ENCODE results near the gene LIPH.
"Not testable (repeated sequence)": the region's sequence is repeated elsewhere in the genome, so short reads cannot be mapped to it uniquely, and the experiment has no call there.

LIPH gene

DNA sequence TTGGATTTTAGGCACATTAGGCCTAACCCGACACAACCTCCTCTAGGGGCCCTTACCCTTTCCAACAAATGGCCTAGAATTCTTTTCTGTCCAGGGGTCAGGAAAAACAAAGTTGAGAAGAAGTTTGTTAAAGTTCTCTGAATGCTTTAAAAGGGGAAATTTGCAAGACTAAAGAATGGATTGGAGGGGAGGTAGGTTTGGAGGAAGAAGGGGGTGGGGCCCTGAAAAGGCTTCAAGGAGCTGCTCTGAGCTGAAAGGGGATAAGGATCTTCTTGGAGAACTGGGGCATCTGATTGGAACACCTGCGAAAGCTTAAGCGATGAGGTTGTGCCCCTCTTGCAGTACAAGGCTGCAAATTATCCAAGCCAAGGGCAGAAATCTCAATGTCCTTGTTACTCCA is 29.8 kb upstream of the LIPH start:
- Histone ChIP-seq H4K20me1 (ENCODE audit: control insufficient read depth, insufficient read depth, low read depth, low read length) (no peaks in the 10 kb centered on the region), H3K27me3 (ENCODE audit: control insufficient read depth, low read length) (no peaks in the 10 kb centered on the region), H3K4me3 (ENCODE audit: low read length) (peak overlapping the region; percentile 42), H3K9me3 (ENCODE audit: control insufficient read depth, insufficient read depth, low read length) (no peaks in the 10 kb centered on the region), H3K9me2 (replicated peaks; ENCODE audit: control insufficient read depth, low read length) (no peaks in the 10 kb centered on the region), H3K79me2 (ENCODE audit: control insufficient read depth, low read length) (peaks cover 11% of the 10 kb centered on the region), H3K36me3 (ENCODE audit: control insufficient read depth, low read length) (peaks cover 4% of the 10 kb centered on the region; the same call in 1 of the 2 replicates), H3F3A (ENCODE audit: control insufficient read depth, insufficient read depth) (no peaks in the 10 kb centered on the region), H3K27ac (ENCODE audit: low read depth, low read length) (no peak overlapping the region), H3K4me2 (ENCODE audit: low read length) (peak overlapping the region; percentile 71), H3K4me1 (ENCODE audit: control insufficient read depth, low read length) (peaks cover 33% of the 10 kb centered on the region)
- TF ChIP-seq EZH2phosphoT487 (IDR thresholded peaks at IDR 0.05; ENCODE audit: borderline replicate concordance, low read length), result no peak
- no peak for TF ChIP-seq CTCF (IDR thresholded peaks at IDR 0.05; ENCODE audit: low read depth, low read length, poor library complexity, severe bottlenecking)

GRCh38 chr3:185575108-185575869 is 22.9 kb upstream of the LIPH start:
- H3K4me2 ChIP-seq (ENCODE audit: low read length), result peak overlapping the region; percentile 31
- not testable (repeated sequence) for H3F3A ChIP-seq (ENCODE audit: control insufficient read depth, insufficient read depth); H3K27ac ChIP-seq (ENCODE audit: low read depth, low read length); H3K4me3 ChIP-seq (ENCODE audit: low read length); H4K20me1 ChIP-seq (ENCODE audit: control insufficient read depth, insufficient read depth, low read depth, low read length); H3K9me3 ChIP-seq (ENCODE audit: control insufficient read depth, insufficient read depth, low read length); H3K4me1 ChIP-seq (ENCODE audit: control insufficient read depth, low read length); H3K9me2 ChIP-seq (replicated peaks; ENCODE audit: control insufficient read depth, low read length); H3K79me2 ChIP-seq (ENCODE audit: control insufficient read depth, low read length); H3K27me3 ChIP-seq (ENCODE audit: control insufficient read depth, low read length); H3K36me3 ChIP-seq (ENCODE audit: control insufficient read depth, low read length)

DNA sequence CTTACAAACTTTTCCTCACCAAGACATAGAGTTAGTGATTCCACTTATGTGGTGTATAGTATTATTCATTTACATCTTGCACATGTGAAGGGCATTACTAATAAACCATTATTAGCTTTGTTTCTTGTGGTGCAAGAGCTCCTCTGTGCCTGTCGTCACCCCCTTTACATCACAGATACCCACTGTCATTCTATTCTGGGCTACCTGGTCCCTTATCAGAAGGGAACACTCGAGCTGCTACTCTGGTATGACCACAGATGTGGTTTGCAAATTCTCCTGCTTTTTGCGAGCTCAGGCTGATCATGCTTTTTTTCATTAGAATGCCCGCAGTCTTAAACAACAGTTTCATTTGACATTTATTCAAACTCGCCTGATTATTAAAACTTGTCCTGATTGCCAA is 19.8 kb upstream of the LIPH start:
- no peaks in the 10 kb centered on the region for H3K9me2 ChIP-seq (replicated peaks; ENCODE audit: control insufficient read depth, low read length)
- H3K79me2 ChIP-seq (ENCODE audit: control insufficient read depth, low read length), result no peaks in the 10 kb centered on the region
- no peaks in the 10 kb centered on the region for H3K27me3 ChIP-seq (ENCODE audit: control insufficient read depth, low read length)
- H3F3A ChIP-seq (ENCODE audit: control insufficient read depth, insufficient read depth), result no peaks in the 10 kb centered on the region
- no peak overlapping the region for H3K4me3 ChIP-seq (ENCODE audit: low read length)
- no peak overlapping the region for H3K4me2 ChIP-seq (ENCODE audit: low read length)
- no peaks in the 10 kb centered on the region for H3K9me3 ChIP-seq (ENCODE audit: control insufficient read depth, insufficient read depth, low read length)
- H3K27ac ChIP-seq (ENCODE audit: low read depth, low read length), result no peak overlapping the region
- no peaks in the 10 kb centered on the region for H4K20me1 ChIP-seq (ENCODE audit: control insufficient read depth, insufficient read depth, low read depth, low read length)
- H3K36me3 ChIP-seq (ENCODE audit: control insufficient read depth, low read length), result no peaks in the 10 kb centered on the region
- TF ChIP-seq CTCF (IDR thresholded peaks at IDR 0.05; ENCODE audit: low read depth, low read length, poor library complexity, severe bottlenecking) (no peak), EZH2phosphoT487 (IDR thresholded peaks at IDR 0.05; ENCODE audit: borderline replicate concordance, low read length) (no peak)
- peaks cover 6% of the 10 kb centered on the region for H3K4me1 ChIP-seq (ENCODE audit: control insufficient read depth, low read length)

DNA sequence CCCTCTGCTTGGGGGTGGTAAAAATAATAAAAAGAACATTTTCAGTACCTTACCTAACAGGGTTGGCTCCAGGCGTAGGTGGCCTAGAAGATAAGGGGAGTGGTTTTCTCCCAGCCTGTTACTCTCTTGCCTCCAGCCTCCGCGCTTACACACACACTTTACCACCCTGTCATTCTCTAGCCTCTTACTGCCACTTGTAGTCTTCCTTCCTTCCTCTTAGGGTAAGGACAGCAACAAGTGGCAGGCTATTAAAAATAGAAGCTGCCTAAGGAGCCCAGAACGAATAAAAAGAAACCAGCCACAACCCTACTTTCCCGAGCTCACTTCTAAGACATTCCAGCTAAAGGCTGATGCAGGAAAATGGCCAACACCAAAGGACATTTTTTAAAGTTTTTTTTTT is 9.6 kb upstream of the LIPH start:
- TF ChIP-seq CTCF (IDR thresholded peaks at IDR 0.05; ENCODE audit: low read depth, low read length, poor library complexity, severe bottlenecking) (no peak), EZH2phosphoT487 (IDR thresholded peaks at IDR 0.05; ENCODE audit: borderline replicate concordance, low read length) (no peak)
- Histone ChIP-seq H3K27ac (ENCODE audit: low read depth, low read length) (no peak overlapping the region), H3K4me3 (ENCODE audit: low read length) (no peak overlapping the region), H3K9me2 (replicated peaks; ENCODE audit: control insufficient read depth, low read length) (no peaks in the 10 kb centered on the region), H4K20me1 (ENCODE audit: control insufficient read depth, insufficient read depth, low read depth, low read length) (no peaks in the 10 kb centered on the region), H3K4me2 (ENCODE audit: low read length) (no peak overlapping the region), H3K79me2 (ENCODE audit: control insufficient read depth, low read length) (no peaks in the 10 kb centered on the region), H3K27me3 (ENCODE audit: control insufficient read depth, low read length) (no peaks in the 10 kb centered on the region), H3F3A (ENCODE audit: control insufficient read depth, insufficient read depth) (no peaks in the 10 kb centered on the region), H3K9me3 (ENCODE audit: control insufficient read depth, insufficient read depth, low read length) (no peaks in the 10 kb centered on the region), H3K36me3 (ENCODE audit: control insufficient read depth, low read length) (no peaks in the 10 kb centered on the region), H3K4me1 (ENCODE audit: control insufficient read depth, low read length) (peaks cover 16% of the 10 kb centered on the region)
